IMR-90 (cell line): ENCODE measurements around the gene ESR1.

Experiments used
- BHLHE40 ChIP-seq: fragments of 150-350 bp; IDR thresholded peaks from 2 replicates; pipeline ENCODE4 v1.6.1; 2016; ENCODE audit warnings: mild to moderate bottlenecking, low read depth, low read length
- MXI1 ChIP-seq: IDR thresholded peaks from 2 replicates; pipeline ENCODE4 v1.6.1; 2012; ENCODE audit warnings: low read depth, mild to moderate bottlenecking, low read length, moderate library complexity, borderline replicate concordance
- POLR2A ChIP-seq: IDR thresholded peaks from 2 replicates; pipeline ENCODE4 v1.6.1; 2012; ENCODE audit warnings: mild to moderate bottlenecking, low read depth, low read length
- RFX5 ChIP-seq: IDR thresholded peaks from 2 replicates; pipeline ENCODE4 v1.8.0; 2012; ENCODE audit warnings: low read depth, mild to moderate bottlenecking, low read length, moderate library complexity
- USF2 ChIP-seq: fragments of 150-350 bp; IDR thresholded peaks from 2 replicates; pipeline ENCODE4 v1.6.1; 2017; ENCODE audit warnings: mild to moderate bottlenecking, antibody characterized with exemption, low read length, low read depth
- TF ChIP-seq, protein P1 (sequence below): conservative IDR thresholded peaks from 2 replicates; pipeline ENCODE4 v1.5.1; 2012; ENCODE audit warnings: mild to moderate bottlenecking, low read depth, low read length, improper control_type of control experiment

DNA sequence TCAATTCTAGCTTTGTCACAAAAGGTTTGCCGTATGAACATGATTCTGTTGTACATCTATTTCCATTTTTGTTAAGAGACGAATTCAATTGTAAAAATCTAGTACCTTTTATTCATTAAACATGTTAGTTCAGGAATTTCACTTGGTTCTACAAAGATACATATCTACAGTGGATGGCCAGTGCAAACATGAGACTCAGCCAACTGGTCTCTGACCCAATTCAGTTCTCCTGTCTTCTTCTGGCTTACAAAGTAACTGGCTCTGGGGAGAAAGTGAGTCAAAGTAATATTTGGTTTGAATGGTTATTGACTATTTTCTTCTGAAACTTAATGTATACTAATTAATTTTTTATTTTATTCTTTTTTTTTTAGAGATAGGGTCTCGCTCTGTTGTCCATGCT is 70.0 kb downstream of the ESR1 start:
- TF ChIP-seq BHLHE40 (no peak), USF2 (no peak), MXI1 (no peak), RFX5 (no peak), POLR2A (no peak)
- TF ChIP-seq, protein P1, sequence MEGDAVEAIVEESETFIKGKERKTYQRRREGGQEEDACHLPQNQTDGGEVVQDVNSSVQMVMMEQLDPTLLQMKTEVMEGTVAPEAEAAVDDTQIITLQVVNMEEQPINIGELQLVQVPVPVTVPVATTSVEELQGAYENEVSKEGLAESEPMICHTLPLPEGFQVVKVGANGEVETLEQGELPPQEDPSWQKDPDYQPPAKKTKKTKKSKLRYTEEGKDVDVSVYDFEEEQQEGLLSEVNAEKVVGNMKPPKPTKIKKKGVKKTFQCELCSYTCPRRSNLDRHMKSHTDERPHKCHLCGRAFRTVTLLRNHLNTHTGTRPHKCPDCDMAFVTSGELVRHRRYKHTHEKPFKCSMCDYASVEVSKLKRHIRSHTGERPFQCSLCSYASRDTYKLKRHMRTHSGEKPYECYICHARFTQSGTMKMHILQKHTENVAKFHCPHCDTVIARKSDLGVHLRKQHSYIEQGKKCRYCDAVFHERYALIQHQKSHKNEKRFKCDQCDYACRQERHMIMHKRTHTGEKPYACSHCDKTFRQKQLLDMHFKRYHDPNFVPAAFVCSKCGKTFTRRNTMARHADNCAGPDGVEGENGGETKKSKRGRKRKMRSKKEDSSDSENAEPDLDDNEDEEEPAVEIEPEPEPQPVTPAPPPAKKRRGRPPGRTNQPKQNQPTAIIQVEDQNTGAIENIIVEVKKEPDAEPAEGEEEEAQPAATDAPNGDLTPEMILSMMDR, result no peak
